ENCODE results near the gene ZNF710.

DNA sequence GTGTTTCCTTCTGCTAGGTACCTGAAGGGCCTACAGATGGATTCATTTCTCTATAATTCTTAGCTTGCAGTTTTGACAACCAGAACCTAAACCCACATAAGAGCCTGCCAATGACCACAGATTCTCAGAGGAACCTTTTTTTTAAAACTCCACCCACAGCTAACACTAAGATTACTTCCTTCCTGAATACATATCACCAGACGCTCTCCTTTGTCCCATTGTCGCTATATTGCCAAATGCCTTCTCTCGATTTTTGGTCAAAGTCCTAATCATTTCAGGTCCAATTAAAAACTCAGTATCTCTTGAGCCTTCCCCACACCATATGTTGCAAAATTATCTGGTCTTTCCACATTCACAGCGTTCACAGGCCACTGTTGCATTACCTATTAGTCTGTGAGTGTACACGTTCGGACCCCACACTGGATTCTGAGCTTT is 12.4 kb downstream of the ZNF710 start:
- TF ChIP-seq POLR2A (IDR thresholded peaks at IDR 0.05; ENCODE audit: low read depth, low read length) (no peak), POLR2AphosphoS5 (IDR thresholded peaks at IDR 0.05; ENCODE audit: low read depth, low read length) (no peak), TAF1 (IDR thresholded peaks at IDR 0.05; ENCODE audit: low read depth, low read length) (no peak)
